Transverse colon (tissue), 4 donors: ENCODE results near the gene FBL. TPM values are rescaled to one million over a fixed set of nuclear protein-coding genes. Genes with fewer than 3 reads are reported as not detected.

ENCODE experiments used
- DNase-seq: peaks from one replicate; pipeline ENCODE4 v3.0.0-alpha.2; 2019
- H3K27ac ChIP-seq, 4 donors: fragments of 200-600 bp; sonication (generic); 2 replicates each; pipeline ENCODE4 v1.5.1; 2016 to 2018; ENCODE audit warnings: inconsistent platforms in 4 of 4
- H3K27me3 ChIP-seq: fragments of 200-600 bp; sonication (generic); 2 replicates; pipeline ENCODE4 v1.5.1; 2017; ENCODE audit warnings: inconsistent platforms
- H3K36me3 ChIP-seq, 4 donors: fragments of 200-600 bp; sonication (generic); 2 replicates each; pipeline ENCODE4 v1.5.1; 2017 to 2019; ENCODE audit warnings: inconsistent platforms in 4 of 4
- H3K4me1 ChIP-seq, 4 donors: fragments of 200-600 bp; sonication (generic); 2 replicates each; pipeline ENCODE4 v1.5.1; 2017 to 2020; ENCODE audit warnings: inconsistent platforms in 4 of 4
- H3K4me3 ChIP-seq, 4 donors: fragments of 200-600 bp; sonication (generic); 1 replicate in 1 of 4; 2 replicates in 3 of 4; pipeline versions ENCODE4 v1.5.1 to v1.6.1; 2017 to 2019; ENCODE audit warnings: inconsistent platforms in 4 of 4
- H3K9me3 ChIP-seq, 2 donors: fragments of 200-600 bp; sonication (generic); 2 replicates each; pipeline ENCODE4 v1.5.1; 2017 to 2019; ENCODE audit warnings: inconsistent platforms in 2 of 2
- EP300 ChIP-seq: sonication (generic); formaldehyde crosslinking; IDR thresholded peaks from one replicate; pipeline ENCODE4 v1.6.1; 2017; ENCODE audit warnings: antibody characterized with exemption, low read depth
- POLR2A ChIP-seq: fragments of 450-650 bp; IDR thresholded peaks from one replicate; pipeline ENCODE4 v1.6.1; 2016; ENCODE audit warnings: antibody characterized with exemption, mild to moderate bottlenecking, moderate library complexity
- POLR2AphosphoS5 ChIP-seq, 3 donors: sonication (generic); formaldehyde crosslinking; IDR thresholded peaks; one replicate each; pipeline ENCODE4 v1.6.1; 2016; ENCODE audit warnings: antibody characterized with exemption in 3 of 3
- WGBS, 2 donors: methylation state at CpG; one replicate each; pipeline ENCODE4 v1.1.5; 2018; ENCODE audit warnings: low coverage in 1 of 2; 5-methylcytosine and 5-hydroxymethylcytosine counted together
- in situ Hi-C, 4 donors: fragments of 200-750 bp; cut with MboI; loops; one replicate each; pipeline versions ENCODE4 v1.15.0 to v1.15.1; 2017; ENCODE audit warnings: low sequenced_read_pairs in 3 of 4, low pct_ligation_motif_present in 1 of 4, low pct_unique_long_range_greater_than_20kb in 1 of 4
- intact Hi-C: fragments of 100-400 bp; cut with DNase I; formaldehyde crosslinking; loops from one replicate; pipeline ENCODE4 v1.15.1; 2023; ENCODE audit warnings: low total_unique reads
- total RNA-seq, 4 donors: library from RNA; depleted of rRNA; stranded (reverse); fragments of >200 nt; gene quantifications; one replicate each; pipeline ENCODE4 v1.1.0, GENCODE V29; 2016
- TF ChIP-seq, protein P1 (sequence below), 5 experiments: fragments of 200-600 bp in 3 of 5; fragments of 450-650 bp in 2 of 5; sonication (generic) in 3 of 5; IDR thresholded peaks; 1 replicate in 2 of 5; 2 replicates in 3 of 5; pipeline ENCODE4 v1.5.1; 2016 to 2017; ENCODE audit warnings: antibody characterized with exemption in 5 of 5, inconsistent platforms in 3 of 5, mild to moderate bottlenecking in 2 of 5, moderate library complexity in 1 of 5

FBL gene
- total RNA-seq, 4 donors from 2014 or later, result 20.6 to 107 (median 62.6) TPM

DNA sequence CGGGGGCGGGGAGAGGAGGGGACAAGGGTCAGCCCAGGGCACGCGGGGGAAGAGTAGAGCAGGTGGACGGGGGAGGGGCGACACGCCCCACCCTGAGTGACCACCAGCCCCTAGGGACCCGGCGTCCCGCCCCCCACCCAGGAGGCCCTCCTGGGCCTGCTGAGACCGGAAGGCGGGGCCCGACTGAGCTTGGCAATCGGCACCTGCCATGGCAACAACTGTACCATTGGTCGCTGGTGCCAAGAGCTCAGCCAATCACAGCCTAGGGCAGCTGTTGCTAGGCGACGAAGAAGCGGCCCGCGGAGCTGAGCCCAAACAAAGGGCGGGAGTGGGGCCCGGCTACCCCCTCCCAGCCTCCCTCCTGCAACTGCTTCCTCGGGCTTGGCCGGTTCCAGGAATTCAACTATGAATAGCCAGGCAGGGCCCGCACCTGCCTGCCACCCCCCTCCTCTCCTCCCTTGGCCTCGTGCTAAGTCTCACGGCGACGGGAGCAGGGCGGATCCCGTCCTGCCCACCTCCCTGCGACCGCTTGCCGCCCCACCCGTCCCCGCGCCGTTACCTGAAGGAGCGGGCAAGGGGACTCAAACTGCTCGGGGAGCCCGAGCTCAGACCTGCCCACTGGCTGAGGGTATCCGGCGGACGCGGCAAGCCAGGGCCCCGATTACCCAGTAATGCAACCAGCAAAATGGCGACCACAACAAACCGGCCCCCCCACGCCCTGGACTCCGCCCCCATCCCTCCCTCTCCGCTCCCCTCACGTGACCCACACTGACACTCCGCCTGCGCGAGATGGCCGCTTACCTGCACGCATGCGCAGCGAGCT lies 12.5 kb downstream of the FBL start, which contains the start of gene DYRK1B:
TSS of gene DYRK1B (minus strand) at position 699 of the 823 bp plus-strand sequence. CDS start 2,295 bp downstream, outside the sequence.
- Histone ChIP-seq H3K27me3 (no peaks in the 10 kb centered on the region), H3K36me3 (peaks cover 0 to 34% (median 16%) of the 10 kb centered on the region in 4 donors), H3K4me1 (peaks cover 9 to 16% (median 12%) of the 10 kb centered on the region in 4 donors), H3K9me3 (no peaks in the 10 kb centered on the region), H3K4me3 (peak within 1 kb of the TSS; percentile 75 to 95 (median 84)), H3K27ac (peak within 1 kb of the TSS; percentile 78 to 90 (median 87))
- DNase-seq, result peak; percentile 98
- WGBS, 2 donors, result 0% methylated on average over 22 of the region's 59 CpGs; no CpG with 5 or more reads in 1 of the 2 donors
- peak in 2 of 3 donors; percentile 40 to 53 for TF ChIP-seq POLR2AphosphoS5 (IDR thresholded peaks at IDR 0.05)
- TF ChIP-seq POLR2A, result peak; percentile 42
- TF ChIP-seq, protein P1, sequence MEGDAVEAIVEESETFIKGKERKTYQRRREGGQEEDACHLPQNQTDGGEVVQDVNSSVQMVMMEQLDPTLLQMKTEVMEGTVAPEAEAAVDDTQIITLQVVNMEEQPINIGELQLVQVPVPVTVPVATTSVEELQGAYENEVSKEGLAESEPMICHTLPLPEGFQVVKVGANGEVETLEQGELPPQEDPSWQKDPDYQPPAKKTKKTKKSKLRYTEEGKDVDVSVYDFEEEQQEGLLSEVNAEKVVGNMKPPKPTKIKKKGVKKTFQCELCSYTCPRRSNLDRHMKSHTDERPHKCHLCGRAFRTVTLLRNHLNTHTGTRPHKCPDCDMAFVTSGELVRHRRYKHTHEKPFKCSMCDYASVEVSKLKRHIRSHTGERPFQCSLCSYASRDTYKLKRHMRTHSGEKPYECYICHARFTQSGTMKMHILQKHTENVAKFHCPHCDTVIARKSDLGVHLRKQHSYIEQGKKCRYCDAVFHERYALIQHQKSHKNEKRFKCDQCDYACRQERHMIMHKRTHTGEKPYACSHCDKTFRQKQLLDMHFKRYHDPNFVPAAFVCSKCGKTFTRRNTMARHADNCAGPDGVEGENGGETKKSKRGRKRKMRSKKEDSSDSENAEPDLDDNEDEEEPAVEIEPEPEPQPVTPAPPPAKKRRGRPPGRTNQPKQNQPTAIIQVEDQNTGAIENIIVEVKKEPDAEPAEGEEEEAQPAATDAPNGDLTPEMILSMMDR (IDR thresholded peaks at IDR 0.05), result no peak
- intact Hi-C loops, result no loop called here
- in situ Hi-C loops, result no loop called here

DNA sequence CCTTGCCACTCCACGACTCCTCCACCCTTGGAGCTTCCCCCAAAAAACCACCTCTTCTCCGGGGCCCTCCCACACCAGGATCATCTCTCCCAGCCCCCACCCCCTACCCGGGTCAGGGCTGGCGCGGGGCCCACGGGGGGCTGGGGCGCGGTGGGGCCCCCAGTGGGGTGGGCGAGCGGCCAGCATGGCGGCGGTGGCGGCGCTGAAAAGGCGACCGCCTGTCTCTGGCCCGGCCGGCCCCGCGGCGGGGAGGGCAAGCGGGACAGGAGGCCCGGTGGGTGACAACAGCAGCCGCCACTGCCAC lies 13.1 kb downstream of the FBL start:
- in situ Hi-C loops (no loop called here), intact Hi-C loops (no loop called here)
- DNase-seq, result no peak
- WGBS, 2 donors, result 4% methylated on average over 19 of the region's 24 CpGs; no CpG with 5 or more reads in 1 of the 2 donors
- H3K4me3 ChIP-seq, result peak overlapping the region; percentile 75 to 95 (median 84)
- H3K27me3 ChIP-seq, result no peaks in the 10 kb centered on the region
- H3K36me3 ChIP-seq, result peaks cover 0 to 40% (median 17%) of the 10 kb centered on the region in 4 donors
- TF ChIP-seq POLR2A, result no peak
- H3K9me3 ChIP-seq, result no peaks in the 10 kb centered on the region
- peak overlapping the region; percentile 78 to 90 (median 87) for H3K27ac ChIP-seq
- H3K4me1 ChIP-seq, result peaks cover 9 to 16% (median 12%) of the 10 kb centered on the region in 4 donors

DNA sequence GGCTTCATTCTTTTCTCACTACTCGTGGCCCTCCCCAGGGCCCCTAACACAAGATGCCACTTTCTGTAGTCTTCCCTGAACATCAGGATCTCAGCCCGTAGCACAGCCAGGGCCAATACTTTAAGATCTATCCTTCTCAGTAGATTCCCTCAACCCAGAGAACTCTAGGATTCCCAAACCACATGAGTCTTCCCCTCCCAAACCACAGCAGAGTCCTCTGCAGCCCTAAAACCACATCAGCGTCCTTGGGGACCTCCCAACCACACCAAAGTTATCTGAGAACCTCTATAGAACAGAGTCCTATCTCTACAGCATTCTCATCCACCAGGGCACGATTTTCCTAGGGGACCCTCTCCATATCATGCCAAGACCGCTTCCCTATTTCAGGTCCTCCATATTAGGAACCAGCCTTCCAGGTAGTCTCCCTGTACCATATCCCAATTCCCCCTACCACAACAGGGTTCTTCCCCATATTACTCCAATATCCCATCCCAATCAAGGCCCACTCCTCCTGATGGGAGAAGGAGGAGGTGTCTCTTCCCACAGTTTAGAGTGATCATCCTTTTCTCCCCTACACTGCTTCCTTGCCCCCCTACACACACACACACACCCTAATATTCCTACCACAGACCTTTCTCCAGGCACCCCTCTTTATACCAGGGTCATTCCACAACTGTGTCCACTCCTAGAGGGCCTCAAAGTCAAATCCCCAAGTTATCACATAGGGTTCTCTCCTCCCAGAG lies 13.7 kb downstream of the FBL start:
- 67 to 68% methylated on average over 4 to 5 of the region's 5 CpGs for WGBS, 2 donors
- intact Hi-C loops, result no loop called here
- H3K27me3 ChIP-seq, result no peaks in the 10 kb centered on the region
- peak overlapping the region in 3 of 4 donors; percentile 77 to 95 (median 90) for H3K4me3 ChIP-seq
- peaks cover 0 to 38% (median 18%) of the 10 kb centered on the region in 4 donors for H3K36me3 ChIP-seq
- no peak for TF ChIP-seq POLR2AphosphoS5 (IDR thresholded peaks at IDR 0.05)
- TF ChIP-seq, protein P1 (IDR thresholded peaks at IDR 0.05), result no peak
- no peak for TF ChIP-seq POLR2A
- no peak for TF ChIP-seq EP300
- peak overlapping the region; percentile 78 to 90 (median 87) for H3K27ac ChIP-seq
- no peak for DNase-seq
- H3K4me1 ChIP-seq, result peaks cover 9 to 16% (median 12%) of the 10 kb centered on the region in 4 donors
- in situ Hi-C loops, result no loop called here
- H3K9me3 ChIP-seq, result no peaks in the 10 kb centered on the region

DNA sequence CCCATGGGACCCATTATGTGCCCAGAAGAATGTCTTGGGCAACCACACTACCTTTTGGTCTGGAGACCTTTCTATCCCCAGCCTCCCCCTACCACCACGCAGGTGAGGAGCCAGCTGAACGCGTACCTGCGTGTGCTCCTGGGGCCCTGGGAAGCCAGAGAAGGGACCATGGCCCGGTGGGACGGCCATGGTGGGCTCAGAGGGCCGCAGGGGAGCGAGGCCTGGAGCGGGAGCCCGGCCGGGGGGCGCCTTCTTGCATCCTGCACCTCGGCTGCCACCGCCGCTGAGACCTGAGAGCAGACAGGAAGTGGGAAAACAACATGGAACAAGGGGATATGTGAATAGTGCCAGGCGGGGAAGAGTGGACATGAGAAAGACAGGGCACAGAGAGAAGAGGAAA lies 14.5 kb downstream of the FBL start:
- WGBS, 2 donors, result 88 to 96% methylated on average over 1 to 16 of the region's 16 CpGs
- intact Hi-C loops, result no loop called here
- H3K36me3 ChIP-seq, result peaks cover 0 to 33% (median 15%) of the 10 kb centered on the region in 4 donors

More for the DNA sequence above, 14.5 kb downstream of the FBL start:
- Histone ChIP-seq H3K4me3 (no peak overlapping the region), H3K9me3 (no peaks in the 10 kb centered on the region), H3K27me3 (no peaks in the 10 kb centered on the region), H3K4me1 (peaks cover 9 to 16% (median 12%) of the 10 kb centered on the region in 4 donors), H3K27ac (no peak overlapping the region)
- no peak for TF ChIP-seq POLR2A
- no peak for TF ChIP-seq POLR2AphosphoS5 (IDR thresholded peaks at IDR 0.05)
- TF ChIP-seq EP300, result no peak
- TF ChIP-seq, protein P1 (IDR thresholded peaks at IDR 0.05), result no peak
- in situ Hi-C loops, result no loop called here
- no peak for DNase-seq
